ENCODE data around the gene PACSIN1.

PACSIN1 gene

GRCh38 chr6:34462551-34462971, 3.3 kb upstream of the PACSIN1 start:
- CTCF ChIA-PET, result interaction anchor here (0.6 to 1.8 kb wide), 17 partner anchors 9 to 778 kb away, joined by 3 to 34 read pairs (median 4); partner anchors contain the start of genes SMIM29 and SNRPC
- no peak overlapping the region for H3K4me3 ChIP-seq (ENCODE audit: low read depth, low read length)
- no peaks in the 10 kb centered on the region for H3K9me3 ChIP-seq (ENCODE audit: control insufficient read depth, insufficient read depth, low read depth, low read length)
- POLR2A ChIA-PET, result interaction anchor here (0.7 to 1.6 kb wide), 4 partner anchors 36 to 296 kb away, joined by 3 to 8 read pairs (median 4); partner anchors contain the start of gene RPS10
- no peak overlapping the region for H3K27ac ChIP-seq (ENCODE audit: extremely low read depth, low read depth, low read length)
- H3K36me3 ChIP-seq (ENCODE audit: control insufficient read depth in 2 of 2, insufficient read depth in 1 of 2, low read length in 2 of 2), result no peaks in the 10 kb centered on the region
- H3K4me1 ChIP-seq (ENCODE audit: control insufficient read depth, insufficient read depth, low read length), result no peaks in the 10 kb centered on the region
- TF ChIP-seq ZBTB48 (tag by site-specific recombination; IDR thresholded peaks at IDR 0.05) (peak; percentile 84), ZNF48 (tag by site-specific recombination; IDR thresholded peaks at IDR 0.05) (no peak), KLF9 (tag by site-specific recombination; IDR thresholded peaks at IDR 0.05; ENCODE audit: low read depth) (0 out of 2 replicates have a peak, but pooled peaks have one; percentile 18), ZBTB8A (tag by site-specific recombination; IDR thresholded peaks at IDR 0.05) (peak; percentile 95), ZNF692 (tag by site-specific recombination; IDR thresholded peaks at IDR 0.05) (peak; percentile 29; the same call in 1 of the 2 replicates), ZNF366 (tag by site-specific recombination; conservative IDR thresholded peaks at IDR 0.05) (peak; percentile 41; the same call in 1 of the 2 replicates), ZNF335 (tag by site-specific recombination; conservative IDR thresholded peaks at IDR 0.05) (peak; percentile 39; the same call in 1 of the 2 replicates), GLIS1 (tag by site-specific recombination; IDR thresholded peaks at IDR 0.05) (no peak), GFI1B (tag by site-specific recombination; IDR thresholded peaks at IDR 0.05) (no peak), BCL11A (tag by site-specific recombination; IDR thresholded peaks at IDR 0.05; ENCODE audit: low read depth) (0 out of 2 replicates have a peak, but pooled peaks have one; percentile 10), ZNF560 (tag by site-specific recombination; IDR thresholded peaks at IDR 0.05; ENCODE audit: borderline replicate concordance) (no peak), PRDM10 (tag by site-specific recombination; IDR thresholded peaks at IDR 0.05) (peak; percentile 67), SP7 (tag by site-specific recombination; IDR thresholded peaks at IDR 0.05) (0 out of 2 replicates have a peak, but pooled peaks have one; percentile 22), TRIM28 (IDR thresholded peaks at IDR 0.05; ENCODE audit: borderline replicate concordance, low read length) (0 out of 2 replicates have a peak, but pooled peaks have one; percentile 26), ZNF426 (tag by site-specific recombination; IDR thresholded peaks at IDR 0.05) (no peak), PATZ1 (tag by site-specific recombination; IDR thresholded peaks at IDR 0.05) (peak; percentile 74), ZFHX2 (tag by site-specific recombination; conservative IDR thresholded peaks at IDR 0.05) (0 out of 2 replicates have a peak, but pooled peaks have one; percentile 30), BCL6B (tag by site-specific recombination; IDR thresholded peaks at IDR 0.05) (no peak), ZNF580 (tag by site-specific recombination; IDR thresholded peaks at IDR 0.05) (no peak), ZNF629 (tag by site-specific recombination; IDR thresholded peaks at IDR 0.05) (peak; percentile 29; the same call in 1 of the 2 replicates), ZNF280C (tag by site-specific recombination; IDR thresholded peaks at IDR 0.05) (no peak), ZNF112 (tag by site-specific recombination; IDR thresholded peaks at IDR 0.05) (no peak), ZBTB6 (tag by site-specific recombination; IDR thresholded peaks at IDR 0.05) (no peak), ZSCAN30 (tag by site-specific recombination; IDR thresholded peaks at IDR 0.05) (no peak), ZNF473 (tag by site-specific recombination; IDR thresholded peaks at IDR 0.05) (no peak), KLF1 (tag by site-specific recombination; IDR thresholded peaks at IDR 0.05) (peak; percentile 52; the same call in 1 of the 2 replicates)

Measured in HEK293 (cell line).